ENCODE data around the gene ZNF488.

- TF ChIP-seq ZBTB33 (IDR thresholded peaks at IDR 0.05; ENCODE audit: borderline replicate concordance, low read depth) (no peak), CHD2 (IDR thresholded peaks at IDR 0.05; ENCODE audit: low read length, partially characterized antibody) (no peak), CTCF (IDR thresholded peaks at IDR 0.05) (no peak), JUND (IDR thresholded peaks at IDR 0.05) (no peak), EZH2phosphoT487 (IDR thresholded peaks at IDR 0.05; ENCODE audit: borderline replicate concordance, low read depth) (no peak)
These were observed 20.4 kb upstream of the ZNF488 start for GRCh38 chr10:47404446-47404845.
